Measurements from ENCODE around the gene RNF208.
A peak's percentile ranks its signal among the peaks of the same experiment; 100 is the strongest.

RNF208 gene

DNA sequence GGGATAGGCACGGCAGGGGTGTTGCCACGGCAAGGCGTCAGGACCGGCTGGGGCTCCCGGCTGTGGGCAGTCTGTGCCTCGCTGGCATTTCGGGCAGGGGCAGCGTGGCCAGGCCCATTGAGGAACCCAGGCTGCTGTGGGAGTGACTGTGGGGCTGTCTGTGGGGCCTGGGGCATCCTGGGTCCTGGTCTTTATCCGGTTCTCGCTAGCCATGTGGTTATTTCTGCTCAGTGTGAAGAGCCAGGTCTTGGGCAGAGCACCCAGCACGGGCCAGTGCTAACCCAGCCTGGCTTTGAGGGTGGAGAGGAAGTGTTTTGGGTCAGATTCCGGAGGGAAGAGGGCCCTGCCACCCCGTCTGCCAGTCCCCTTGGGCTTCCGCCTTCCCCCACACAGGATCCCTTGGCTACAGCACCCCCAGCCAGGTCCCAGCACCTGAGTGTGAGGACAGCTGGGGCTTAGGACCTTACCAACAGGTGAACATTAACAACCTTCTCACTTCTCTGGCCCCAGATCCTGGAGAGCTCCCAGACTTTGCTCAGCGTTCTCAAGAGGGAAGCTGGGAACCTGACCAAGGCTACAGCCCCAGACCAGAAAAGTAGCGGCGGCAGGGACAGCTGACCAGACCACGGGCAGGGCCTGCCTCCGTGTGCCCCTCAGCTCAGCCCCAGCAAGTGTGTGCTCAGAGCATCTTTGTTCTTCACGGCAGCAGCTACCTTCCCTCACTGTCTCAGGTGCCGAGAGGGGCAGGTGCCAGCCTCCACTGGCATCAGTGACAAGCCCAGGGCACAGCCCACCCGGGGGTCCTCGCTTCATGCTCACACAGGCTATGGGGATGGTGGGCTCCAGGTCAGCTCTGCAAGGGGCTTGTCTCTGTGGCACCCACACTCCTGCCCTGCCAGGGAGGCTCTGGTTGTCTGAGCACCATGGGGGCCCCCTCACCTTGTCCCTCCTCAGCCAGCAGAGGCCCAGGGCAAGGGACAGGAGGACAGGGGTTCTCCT is 32.4 kb downstream of the RNF208 start:
- no peak for DNase-seq

DNA sequence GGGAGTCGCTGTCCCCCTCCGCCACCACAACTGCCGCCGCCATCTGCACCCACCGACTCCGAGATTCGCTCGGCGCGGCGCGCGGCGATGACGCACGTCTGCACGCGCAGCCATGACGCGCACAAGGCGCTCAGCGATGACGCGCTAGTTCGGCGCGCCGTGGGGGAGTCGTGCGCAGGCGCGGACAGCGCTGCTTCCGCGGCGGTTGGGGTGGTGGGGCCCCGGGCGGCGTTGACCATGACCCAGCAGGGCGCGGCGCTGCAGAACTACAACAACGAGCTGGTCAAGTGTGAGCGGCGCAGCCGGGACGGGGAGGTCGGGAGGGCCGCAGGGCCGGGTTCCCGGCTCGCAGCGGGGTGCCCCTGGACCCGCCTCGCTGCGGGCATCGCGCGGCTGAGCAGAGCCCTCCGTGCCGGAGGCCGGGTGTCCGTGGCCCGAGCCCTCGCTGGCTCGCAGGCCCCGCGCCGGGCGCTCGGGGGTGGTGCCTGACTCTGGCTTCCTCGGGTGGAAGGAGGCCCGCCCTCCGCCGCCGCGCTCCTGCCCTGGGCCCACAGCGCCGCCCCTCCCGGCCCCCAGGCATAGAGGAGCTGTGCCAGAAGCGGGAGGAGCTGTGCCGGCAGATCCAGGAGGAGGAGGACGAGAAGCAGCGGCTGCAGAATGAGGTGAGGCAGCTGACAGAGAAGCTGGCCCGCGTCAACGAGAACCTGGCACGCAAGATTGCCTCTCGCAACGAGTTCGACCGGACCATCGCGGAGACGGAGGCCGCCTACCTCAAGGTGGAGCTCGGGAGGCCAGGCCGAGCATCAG is 33.3 kb downstream of the RNF208 start, which contains the start of the genes ANAPC2 and SSNA1:
Gene ANAPC2, minus strand, starts transcription at position 71 of the 807 bp plus-strand sequence. Its CDS starts 28 bp downstream, at position 43.
Gene SSNA1, plus strand, starts transcription at position 187 of the 807 bp plus-strand sequence. Its CDS starts 51 bp downstream, at position 238.
- DNase-seq = peak; percentile 92

DNA sequence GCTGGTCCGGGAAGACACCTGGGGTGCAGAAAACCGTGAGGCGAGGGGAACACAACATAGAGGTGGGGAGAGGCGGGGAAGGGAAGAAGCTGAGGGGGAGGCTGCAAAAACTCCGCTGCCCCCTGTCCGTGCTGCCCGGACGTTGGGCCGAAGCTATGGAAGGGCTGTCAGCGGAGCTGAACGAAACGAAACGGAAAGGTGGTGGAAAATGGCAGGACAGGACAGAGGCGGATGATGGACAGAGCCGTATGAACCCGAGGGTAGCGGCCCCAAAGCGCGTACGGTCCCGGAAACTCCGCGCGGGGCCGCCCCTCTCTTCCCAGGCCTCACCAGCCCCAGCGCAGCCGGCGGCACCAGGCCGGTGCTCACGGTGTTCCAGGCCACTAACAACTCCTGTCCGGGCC is 34.0 kb downstream of the RNF208 start:
- DNase-seq = no peak

DNA sequence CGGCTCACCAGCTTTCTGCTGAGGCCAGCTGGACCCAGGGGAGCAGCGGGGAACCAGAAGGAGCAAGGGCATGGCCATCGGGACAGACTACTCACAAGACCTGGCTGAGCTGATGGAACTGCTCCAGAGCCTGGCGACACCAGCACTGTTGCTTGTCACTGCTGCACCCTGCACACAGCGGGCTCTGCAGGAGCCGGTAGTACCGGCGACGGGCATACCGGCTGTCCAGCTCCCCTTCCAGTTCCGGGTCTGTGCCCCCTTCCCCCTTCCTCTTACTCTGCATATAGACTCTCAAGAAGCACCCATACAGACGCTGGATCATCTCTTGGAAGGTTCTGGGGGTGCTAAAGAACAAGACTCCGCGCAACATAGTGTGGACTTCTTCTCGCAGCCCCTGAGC is 34.7 kb downstream of the RNF208 start:
- no peak for DNase-seq

DNA sequence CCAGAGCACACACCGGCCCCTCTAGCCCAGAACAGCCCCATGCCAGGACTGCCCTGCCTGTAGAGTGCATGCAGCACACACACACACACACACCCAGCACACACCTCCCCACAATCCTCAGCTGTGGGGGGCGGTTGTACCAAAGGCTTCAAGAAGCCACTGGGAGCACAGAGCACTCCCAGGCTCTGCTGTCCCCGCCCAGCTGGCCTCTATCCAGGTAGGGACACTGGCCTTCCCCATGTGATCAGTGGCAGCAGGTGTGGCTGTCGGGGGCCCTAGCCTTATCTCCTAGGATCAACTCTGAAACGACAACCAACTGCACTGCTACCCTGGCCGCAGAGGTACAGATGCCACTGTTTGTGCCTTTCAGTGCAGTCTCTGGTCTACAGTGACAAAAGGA is 35.7 kb downstream of the RNF208 start:
- no peak for DNase-seq

DNA sequence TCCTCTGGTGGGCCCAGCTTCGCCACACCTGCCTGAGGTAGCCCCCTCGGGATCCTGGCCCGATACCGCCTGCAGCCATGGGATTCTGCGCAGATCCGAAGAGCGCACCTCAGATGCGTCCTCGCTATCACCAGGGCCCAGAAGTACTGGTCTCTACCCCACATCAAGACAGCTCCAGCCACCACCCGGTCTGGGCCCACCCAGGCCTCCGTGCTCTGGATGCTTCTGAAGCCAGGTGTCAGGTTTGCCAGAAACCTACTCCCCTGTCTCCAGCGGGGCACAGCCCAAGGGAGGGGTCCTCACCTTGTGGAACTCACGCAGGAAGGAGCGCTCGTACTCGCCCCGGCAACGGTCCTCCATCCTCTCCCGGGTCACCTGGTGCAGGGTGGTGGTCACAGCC is 36.1 kb downstream of the RNF208 start:
- no peak for DNase-seq

DNA sequence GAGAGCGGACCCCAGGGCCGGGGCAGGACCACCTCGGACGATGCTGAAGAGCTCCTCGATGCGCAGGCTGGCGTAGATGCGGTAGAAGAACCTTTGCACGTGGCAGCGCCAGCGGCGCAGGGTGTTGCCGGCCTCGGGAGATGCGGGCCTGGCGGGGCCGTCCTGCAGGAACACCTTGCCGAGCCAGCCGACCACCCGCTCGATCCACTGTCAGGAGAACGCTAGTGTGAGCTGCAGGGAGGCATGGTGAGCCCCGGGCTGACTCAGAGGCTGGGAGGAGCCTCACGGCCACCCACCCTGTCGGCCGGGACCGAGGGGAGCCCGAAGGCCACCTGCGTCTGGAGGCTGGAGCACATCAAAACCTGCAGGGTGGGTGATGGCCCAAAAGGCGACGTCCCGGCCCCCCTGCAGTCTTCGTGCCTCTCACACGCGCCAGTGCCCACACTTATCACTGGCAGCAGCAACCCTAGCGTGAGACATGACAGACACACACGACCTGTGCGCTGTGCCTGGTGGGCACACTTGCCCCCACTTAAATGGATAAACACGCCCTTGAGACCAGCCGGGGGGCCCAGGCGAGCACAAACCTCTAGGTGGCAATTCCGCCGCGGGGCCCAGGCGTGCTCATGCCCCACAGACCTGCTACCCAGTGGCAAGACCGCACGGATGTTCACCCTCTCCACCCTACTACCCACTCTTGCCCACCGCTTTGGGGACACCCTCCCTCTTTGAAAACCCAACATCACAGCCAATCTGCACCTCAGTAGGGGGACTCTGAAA is 37.0 kb downstream of the RNF208 start:
- no peak for DNase-seq

DNA sequence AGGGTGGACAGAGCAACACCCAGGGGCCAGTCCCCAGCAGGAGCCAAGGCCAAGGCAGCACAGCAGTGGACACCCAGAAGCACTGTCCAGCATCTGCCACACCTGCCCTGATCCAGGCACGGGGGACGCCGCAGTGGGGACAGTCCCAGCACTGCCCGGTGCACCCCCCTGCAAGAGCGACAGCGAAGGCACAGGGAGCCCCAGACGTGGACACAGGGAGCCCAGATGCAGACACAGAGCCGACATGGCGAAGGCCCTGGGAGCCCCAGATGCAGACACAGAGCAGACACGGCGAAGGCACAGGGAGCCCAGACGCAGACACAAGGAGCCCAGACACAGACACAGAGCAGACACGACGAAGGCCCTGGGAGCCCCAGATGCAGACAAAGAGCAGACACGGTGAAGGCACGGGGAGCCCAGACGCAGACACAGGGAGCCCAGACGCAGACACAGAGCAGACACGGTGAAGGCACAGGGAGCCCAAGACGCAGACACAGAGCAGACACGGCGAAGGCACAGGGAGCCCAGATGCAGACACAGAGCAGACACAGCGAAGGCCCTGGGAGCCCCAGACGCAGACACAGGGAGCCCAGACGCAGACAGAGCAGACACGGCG is 38.0 kb downstream of the RNF208 start:
- DNase-seq = no peak

DNA sequence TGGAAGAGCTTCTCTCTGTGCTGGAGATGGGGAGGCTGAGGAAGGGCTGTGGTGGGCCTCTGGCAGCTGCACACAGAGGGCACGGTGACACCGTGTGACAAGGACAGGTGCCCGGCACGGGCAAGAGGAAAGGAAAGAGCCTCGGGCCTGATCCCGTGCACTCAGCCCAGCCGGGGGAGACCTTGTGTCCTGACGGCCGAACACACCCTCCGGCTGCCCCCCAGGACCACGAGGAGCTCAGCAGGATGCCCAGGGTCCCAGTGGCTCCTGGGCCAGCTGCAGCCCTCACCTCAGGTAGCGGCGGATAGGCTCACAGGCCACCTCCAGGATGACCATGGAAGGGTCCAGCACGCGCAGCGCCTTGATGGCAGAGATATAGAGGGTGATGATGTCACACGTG is 39.2 kb downstream of the RNF208 start:
- no peak for DNase-seq

DNA sequence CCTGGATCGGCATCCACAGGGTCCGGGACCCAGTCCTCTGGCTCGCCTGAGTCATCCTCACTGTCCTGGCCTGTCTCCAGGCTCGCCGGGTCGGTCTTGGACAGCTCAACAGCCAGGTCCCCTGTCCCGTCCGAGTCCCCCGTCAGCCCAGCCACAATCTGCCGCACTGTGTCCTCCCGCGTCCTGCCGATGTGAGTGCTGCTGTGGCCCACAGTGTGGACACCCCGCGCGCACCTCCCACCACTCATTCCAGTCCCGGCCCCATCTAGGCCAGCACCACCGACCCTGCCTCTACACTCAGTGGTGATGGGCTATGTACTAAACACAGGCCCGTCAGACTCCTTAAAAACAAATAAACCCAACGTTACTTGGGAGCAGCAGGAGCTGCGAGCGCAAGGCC is 40.4 kb downstream of the RNF208 start:
- DNase-seq = no peak

DNA sequence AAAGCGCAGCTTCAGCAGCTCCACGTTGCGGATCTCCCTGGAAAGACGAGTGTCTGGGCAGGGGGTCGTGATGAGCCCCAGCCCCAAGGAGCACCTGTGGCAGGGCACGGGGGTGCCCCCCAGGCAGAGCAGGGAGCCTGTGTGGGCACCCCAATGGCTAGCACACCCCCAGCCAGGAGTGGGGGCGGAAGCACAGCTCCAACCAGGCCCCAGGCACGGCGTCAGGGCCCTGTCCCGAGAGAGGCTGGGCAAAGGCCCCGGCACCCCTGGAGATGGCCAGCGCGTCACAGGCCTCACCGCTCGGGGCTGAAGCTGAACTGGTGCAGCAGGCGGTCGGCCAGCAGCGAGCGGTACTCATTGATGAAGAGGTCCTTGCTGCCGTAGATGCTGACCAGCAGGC is 41.5 kb downstream of the RNF208 start:
- DNase-seq = no peak

DNA sequence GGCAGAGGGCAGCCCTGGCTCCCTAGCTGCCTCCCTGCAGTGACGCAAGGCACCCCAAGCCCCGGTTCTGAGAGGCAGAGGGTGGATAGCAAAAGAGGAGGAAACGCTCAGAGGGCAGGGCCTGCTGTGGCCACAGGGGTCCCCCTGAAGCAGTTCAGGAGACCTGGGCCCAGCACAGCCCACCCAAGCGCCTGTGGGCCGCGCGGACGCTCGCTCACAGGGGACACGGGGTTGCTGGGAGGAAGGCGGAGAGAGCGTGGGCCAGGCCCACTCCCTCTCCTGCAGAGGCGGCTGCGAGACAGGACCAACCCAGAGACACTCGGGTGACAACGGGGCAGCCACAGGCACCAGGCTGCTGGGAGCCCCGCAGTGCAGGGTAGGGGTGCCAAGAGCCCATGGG is 42.3 kb downstream of the RNF208 start:
- DNase-seq = no peak

DNA sequence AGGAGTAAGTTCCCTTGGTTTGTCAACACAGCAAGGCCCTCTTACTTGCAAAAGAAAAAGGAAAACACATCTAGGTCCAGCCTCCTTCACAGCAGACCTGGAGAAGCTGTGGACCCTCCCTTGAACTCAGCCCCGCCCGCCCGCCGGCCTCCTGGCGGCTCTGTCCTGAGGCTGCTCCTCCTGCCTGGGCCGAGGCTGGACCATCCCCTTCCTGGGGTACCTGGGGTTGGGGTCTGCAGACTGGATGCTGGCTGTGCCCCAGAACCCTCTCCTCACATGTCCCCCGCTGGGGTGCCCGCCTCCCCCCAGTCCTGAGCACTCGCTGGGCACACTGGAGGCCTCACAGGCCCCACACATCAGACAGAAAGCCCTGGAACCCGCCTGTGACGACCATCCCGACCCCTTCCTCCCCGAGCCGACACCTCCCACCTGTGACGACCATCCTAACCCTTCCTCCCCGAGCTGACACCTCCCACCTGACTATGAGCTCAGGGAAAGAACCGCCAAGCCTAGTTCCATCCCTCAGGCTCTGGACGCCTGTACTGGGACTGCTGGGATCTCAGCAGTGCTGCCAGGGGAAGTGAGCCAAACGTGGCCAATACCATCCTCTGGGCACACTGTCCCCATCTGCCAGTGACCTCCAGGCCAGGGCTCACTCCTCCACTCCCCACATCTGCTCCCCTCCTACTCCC is 43.0 kb downstream of the RNF208 start:
- no peak for DNase-seq

DNA sequence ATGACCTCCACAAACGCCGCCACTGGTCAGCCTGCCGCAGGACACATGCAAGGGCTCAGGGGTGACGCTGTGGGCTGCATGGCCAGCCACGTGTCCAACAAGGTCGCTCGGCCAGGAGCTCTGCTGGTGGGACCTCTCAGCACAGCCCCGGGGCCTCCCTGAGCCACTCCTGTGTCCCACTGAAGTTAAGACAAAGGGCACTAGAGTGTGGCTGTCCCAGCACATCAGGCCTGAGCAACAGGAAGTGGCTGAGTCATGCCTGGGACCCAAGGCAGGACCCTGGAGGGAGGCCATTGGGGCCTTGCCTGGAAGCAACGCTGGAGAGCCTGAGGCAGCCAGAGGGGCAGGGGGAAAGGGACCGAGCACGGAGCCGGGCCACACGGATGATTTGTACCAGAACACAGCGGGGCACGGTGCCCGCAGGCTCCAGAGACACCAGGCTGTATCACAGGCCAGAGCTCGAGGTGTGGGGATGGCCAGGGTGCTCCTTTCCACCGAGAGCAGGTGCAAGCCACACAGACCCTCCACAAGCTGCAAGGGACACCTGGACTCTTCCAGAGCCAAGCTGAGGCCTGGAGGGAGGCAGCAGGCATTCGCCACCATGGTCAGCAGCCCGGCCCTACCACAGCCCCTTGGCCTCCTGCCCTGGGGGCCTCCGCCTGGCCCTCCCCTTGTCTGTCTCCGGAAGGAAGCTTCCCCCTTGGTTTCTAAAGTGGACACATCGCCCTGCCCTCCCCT is 43.7 kb downstream of the RNF208 start:
- no peak for DNase-seq

DNA sequence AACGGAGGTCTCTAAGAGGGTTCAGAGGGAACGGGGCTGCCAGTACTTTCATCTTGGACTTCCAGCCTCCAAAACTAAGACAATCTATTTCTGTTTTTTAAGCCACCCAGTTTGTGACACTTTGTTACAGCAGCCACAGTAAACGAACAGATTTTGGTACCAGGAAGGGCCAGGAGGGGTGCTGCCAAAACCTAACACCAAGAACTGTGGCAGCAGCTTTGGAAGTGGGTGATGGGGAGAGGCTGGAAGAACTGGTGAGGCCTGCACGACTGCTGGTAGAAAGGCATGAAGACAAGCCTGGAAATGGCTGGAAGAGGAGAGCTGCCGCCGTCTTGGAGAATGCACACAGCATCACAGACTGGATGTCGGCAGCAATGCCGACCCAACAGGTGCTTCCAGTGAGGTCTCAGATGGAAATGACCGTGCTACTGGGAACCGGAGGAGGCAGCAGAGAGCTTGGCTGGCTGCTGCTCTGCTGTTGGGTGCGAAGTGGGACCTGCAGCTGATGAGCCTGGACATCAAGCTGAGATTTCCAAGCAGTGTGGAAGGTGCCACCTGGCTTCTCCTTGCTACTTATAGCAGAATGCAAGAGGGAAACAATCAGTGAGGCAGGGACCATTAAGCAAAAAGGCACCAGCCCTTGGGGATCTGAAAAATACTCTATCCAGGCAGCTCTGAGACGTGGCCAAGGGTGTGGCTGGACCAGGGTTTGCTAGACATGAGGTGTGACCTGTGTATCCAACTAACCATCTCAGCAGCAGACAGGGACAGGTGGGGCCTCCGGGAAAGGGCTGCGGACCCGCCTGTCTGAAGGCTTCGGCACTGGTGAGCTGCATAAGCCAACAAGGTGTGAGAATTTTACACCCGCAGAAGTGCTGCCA is 45.5 kb downstream of the RNF208 start:
- no peak for DNase-seq

DNA sequence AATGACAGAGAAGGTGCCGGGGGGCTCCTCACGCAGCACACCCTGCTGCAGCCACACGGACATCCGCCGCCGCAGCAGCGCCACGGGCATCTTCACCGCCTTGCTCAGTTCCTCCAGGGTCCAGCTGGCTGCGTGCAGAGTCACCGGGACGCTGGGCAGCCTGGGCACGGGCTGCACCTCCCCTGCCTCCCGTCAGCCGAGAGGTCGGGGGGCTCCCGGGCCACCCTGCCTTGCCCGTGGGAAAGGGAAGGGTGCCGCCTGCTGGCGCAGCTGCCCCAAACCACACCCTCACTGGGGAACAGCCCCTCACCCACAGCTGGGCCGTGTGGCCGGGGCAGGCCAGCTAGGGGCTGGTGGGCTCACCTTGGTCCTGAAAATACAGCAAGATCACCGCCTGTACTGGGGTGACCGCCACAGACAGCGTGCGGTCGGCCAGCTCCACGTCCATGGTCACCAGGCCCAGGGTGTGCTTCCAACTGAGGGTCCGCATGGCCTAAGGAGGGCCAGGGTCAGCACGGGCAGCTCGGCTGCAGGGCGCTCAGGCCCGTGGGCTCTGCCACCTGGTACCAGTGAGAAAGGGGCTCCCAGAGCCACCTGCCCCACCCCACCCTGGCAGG is 46.6 kb downstream of the RNF208 start:
- no peak for DNase-seq

DNA sequence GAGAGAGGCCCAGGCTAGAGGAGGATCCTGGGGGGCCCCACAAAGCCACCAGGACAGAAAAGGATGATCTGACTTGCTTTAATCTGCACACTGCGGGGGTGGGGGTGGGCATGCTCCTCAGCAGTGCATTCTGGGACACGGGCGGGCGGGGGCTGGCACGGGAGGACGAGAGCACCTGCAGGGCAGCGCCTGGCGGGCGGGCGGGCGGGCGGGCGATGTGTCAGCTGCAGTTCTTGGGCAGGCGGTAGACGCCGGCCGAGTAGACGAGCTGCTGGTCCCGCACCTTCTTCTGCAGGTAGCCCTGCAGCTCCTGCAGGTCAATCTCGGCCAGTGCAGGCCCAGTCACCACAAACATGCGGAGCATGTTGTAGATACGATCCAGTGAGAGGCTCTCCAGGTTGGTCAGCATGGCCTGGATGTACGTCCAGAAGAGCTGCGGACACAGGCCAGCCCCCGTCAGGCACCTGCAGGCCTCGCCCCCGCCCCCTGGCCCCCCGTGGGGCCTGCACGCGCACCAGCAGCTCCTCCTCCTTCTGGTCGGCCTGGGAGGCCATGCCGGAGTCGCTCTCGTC is 47.2 kb downstream of the RNF208 start:
- no peak for DNase-seq

DNA sequence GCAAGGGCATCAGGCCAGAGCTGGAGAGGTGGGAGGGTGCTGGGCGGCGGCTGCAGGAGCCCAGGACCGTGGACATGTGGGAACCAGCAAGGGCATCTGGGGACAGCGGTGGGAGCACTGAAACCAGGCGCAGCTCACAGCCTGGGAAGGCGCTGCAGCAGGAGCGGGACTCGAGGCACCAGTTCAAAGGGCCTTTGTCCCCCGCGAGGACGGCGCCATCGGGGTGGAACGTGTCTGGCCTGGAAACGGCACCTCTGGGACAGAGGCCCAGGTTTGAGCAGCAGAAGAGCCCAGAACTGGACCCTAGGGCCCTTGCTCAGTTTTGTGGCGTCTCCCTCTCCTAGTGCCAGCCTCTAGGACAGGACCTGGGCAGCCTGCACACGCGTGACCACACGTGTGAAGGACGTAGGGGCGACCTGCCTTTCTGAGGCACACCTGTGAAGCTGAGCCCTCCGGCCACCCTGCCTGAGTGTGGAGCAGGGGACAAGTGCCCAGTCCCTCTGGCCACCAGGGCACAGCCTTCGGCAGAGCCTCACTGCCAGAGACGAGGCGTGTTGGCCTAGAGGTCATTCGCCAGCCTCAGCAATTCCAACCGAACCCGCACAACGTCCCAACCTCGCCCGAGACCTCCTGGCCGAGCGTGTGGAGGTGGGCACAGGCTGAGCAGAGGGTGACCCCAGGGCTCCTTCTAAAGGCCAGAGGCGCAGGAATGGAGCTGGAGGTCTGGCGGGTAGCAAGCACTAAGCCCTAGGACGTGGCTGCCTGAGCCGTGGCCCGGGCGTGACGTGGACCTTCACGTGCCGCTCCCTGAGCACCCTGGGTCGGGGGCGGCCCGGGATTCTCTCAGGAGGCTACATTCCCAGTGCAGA is 48.0 kb downstream of the RNF208 start:
- DNase-seq = no peak

Data from activated gamma-delta T cell (primary cell).